Large intestine (tissue), 3 donors: Measurements from ENCODE around the gene CX3CR1. TPM values are rescaled to one million over a fixed set of nuclear protein-coding genes. Genes with fewer than 3 reads are reported as not detected.

Experiments used
- DNase-seq, 2 donors: peaks; one replicate each; pipeline versions ENCODE4 v3.0.0 to v3.0.0-alpha.2; 2013
- H3K27ac ChIP-seq: one replicate; pipeline ENCODE4 v1.5.1; 2013; ENCODE audit warnings: low read length
- H3K27me3 ChIP-seq: 2 replicates; pipeline ENCODE4 v1.6.1; 2013; ENCODE audit warnings: low read length; ENCODE audit not compliant: control insufficient read depth, insufficient read depth
- H3K36me3 ChIP-seq: 2 replicates; pipeline ENCODE4 v1.6.1; 2013; ENCODE audit warnings: low read length; ENCODE audit not compliant: control insufficient read depth, insufficient read depth
- H3K4me1 ChIP-seq: one replicate; pipeline ENCODE4 v1.6.1; 2013; ENCODE audit warnings: low read length; ENCODE audit not compliant: control insufficient read depth, insufficient read depth
- H3K4me3 ChIP-seq: one replicate; pipeline ENCODE4 v1.5.1; 2013; ENCODE audit warnings: low read length
- H3K9me3 ChIP-seq: one replicate; pipeline ENCODE4 v1.6.1; 2013; ENCODE audit warnings: mild to moderate bottlenecking, low read depth, low read length, moderate library complexity; ENCODE audit not compliant: control insufficient read depth
- WGBS: methylation state at CpG from one replicate; pipeline ENCODE4 v1.1.5; 2013; ENCODE audit warnings: low lambda C conversion rate; ENCODE audit not compliant: insufficient coverage; 5-methylcytosine and 5-hydroxymethylcytosine counted together
- polyA plus RNA-seq: library from polyadenylated mRNA; unstranded; fragments of 120-200 nt; gene quantifications from one replicate; pipeline ENCODE4 v1.2.1, GENCODE V29; 2013

CX3CR1 gene
- polyA plus RNA-seq, 1 donor = 2.8 TPM

DNA sequence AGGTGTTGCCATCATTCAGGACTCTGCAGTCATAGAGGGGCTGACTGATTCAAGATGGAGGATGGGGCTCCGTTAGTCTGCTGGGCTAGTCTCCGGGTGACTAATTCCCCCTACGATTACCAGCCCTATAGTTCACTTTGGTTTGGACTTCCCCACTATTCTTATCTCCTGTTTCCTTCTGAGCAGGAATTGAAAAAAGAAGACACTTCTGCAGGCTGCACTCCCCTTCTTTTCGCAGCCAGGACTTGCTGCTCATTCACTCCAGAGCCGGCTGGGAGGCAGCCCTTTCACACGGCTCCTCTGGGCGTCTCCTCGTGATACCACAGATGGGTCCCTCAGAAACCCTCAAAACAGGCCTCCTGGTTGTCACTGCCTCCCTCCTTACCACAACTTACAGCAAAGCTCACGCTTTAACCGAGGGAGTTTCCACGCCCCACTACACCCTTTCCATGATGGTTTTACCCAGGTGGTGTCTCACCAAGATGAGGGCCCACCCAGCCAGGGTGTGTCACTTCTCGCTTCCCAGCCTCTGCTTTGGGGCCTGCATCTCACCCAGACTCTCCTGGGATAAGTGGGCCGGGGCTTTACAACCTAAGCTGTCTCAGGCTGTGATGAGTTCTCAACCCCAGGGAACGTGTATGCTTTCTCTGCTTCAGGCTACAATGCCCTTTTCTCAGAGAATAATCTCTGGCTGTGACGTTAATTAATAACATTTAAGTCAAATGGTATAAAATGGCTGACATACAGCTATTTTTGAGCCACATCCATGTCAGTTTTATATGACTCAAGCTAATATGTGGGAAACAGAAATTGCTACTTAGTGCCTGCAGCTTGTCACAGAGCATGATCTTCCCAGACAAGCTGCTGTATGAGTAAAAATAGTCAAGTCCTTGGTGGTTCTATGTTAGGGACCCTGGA is 11.9 kb downstream of the CX3CR1 start:
- no CpG with 5 or more reads among the region's 15 CpGs for WGBS
- Histone ChIP-seq H3K27me3 (peaks cover 9% of the 10 kb centered on the region), H3K4me3 (no peak overlapping the region), H3K36me3 (no peaks in the 10 kb centered on the region), H3K9me3 (no peaks in the 10 kb centered on the region), H3K27ac (no peak overlapping the region), H3K4me1 (no peaks in the 10 kb centered on the region)
- no peak for DNase-seq

DNA sequence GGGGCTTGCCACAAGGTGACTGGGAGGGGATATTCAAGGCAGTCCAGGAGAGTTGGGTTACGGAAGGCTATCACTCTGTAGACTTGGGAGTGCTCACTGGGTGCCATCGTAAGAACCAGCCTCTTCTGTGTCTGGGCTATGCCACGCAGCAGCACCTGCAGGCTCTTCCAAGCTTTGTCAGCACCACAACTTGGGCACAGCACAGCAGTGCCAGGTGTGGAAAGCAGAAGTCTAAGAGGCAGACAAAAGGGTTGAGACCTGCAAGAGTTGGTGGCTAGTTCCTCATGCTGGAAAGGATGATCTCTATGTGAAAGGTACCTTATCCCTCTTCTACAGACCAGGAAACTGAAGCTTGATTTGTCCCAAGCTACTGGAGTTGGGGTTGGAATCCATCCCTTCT is 15.8 kb downstream of the CX3CR1 start:
- no peak for DNase-seq
- H3K4me1 ChIP-seq = no peaks in the 10 kb centered on the region
- no CpG with 5 or more reads among the region's 3 CpGs for WGBS

DNA sequence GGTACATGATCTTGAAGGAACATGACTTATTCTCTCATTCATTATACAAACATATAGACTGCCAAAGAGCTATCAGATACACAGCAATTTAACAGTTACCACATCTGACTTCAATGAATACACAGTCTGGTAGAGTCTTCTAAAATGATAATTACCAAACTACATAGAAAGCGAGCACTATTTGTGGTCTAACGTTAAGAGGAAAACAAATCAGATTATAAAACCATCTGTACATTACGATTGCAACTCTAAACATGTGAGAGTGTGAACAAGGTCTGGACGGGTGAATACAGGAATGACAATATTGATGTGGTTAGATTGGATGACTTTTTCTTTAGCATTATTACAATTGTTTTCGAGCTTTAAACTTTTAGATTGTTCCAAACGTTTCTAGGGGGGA is 16.3 kb downstream of the CX3CR1 start:
- DNase-seq = no peak
- no peak overlapping the region for H3K27ac ChIP-seq
- 93% methylated on average over 2 of the region's 6 CpGs for WGBS

More for the DNA sequence above, 15.8 kb downstream of the CX3CR1 start:
- H3K4me3 ChIP-seq = no peak overlapping the region
- no peak overlapping the region for H3K27ac ChIP-seq
- H3K9me3 ChIP-seq = no peaks in the 10 kb centered on the region
- peaks cover 29% of the 10 kb centered on the region for H3K27me3 ChIP-seq
- H3K36me3 ChIP-seq = no peaks in the 10 kb centered on the region

GRCh38 chr3:39262846-39263245 is 17.0 kb downstream of the CX3CR1 start:
- 66% methylated on average over 3 of the region's 8 CpGs for WGBS
- Histone ChIP-seq H3K27ac (no peak overlapping the region), H3K4me3 (no peak overlapping the region), H3K27me3 (peaks cover 34% of the 10 kb centered on the region), H3K36me3 (no peaks in the 10 kb centered on the region), H3K4me1 (no peaks in the 10 kb centered on the region), H3K9me3 (no peaks in the 10 kb centered on the region)
- DNase-seq = no peak

More for the DNA sequence above, 16.3 kb downstream of the CX3CR1 start:
- H3K9me3 ChIP-seq = no peaks in the 10 kb centered on the region
- no peaks in the 10 kb centered on the region for H3K36me3 ChIP-seq
- no peak overlapping the region for H3K4me3 ChIP-seq
- peaks cover 31% of the 10 kb centered on the region for H3K27me3 ChIP-seq
- H3K4me1 ChIP-seq = no peaks in the 10 kb centered on the region

DNA sequence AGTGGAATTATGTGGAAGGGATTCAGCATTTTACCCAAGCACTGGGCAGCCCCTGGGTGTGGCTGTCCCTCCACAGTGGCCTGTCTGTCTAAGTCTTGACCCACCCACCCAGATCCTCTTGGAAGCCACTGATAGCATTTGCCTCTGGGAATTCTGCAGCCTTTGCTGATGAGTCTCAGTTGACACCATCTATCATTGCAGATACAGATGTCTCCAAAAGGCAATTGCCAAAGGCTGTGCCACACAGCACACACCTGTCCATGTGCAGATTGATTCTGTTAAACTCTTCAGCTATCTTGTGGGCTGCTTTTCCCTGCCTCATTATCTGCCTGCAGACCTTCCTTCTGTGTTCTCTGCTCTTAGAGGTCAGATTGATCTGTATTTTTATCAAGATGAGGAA is 18.1 kb downstream of the CX3CR1 start:
- H3K4me3 ChIP-seq = no peak overlapping the region

DNA sequence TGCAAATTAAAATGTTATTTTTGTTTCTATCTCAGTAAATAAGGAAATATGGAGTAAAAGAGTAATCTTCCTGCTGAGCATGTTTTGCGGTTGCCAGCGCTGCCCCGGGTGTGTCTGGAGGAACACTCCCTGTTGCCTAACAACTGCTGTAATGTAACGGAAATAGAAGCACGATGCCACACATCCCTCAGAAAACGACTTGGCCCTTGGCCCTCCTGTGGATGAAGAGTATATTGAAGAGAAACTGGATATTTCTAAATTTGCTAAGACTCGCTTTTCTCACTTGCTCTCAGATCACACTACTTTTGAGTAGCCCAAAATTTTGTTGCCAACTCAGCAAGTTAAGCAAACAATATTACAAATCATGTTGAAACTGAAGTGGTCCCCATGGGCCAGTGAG is 18.9 kb downstream of the CX3CR1 start:
- Histone ChIP-seq H3K4me3 (no peak overlapping the region), H3K4me1 (no peaks in the 10 kb centered on the region), H3K27me3 (peaks cover 34% of the 10 kb centered on the region), H3K27ac (no peak overlapping the region), H3K36me3 (no peaks in the 10 kb centered on the region), H3K9me3 (no peaks in the 10 kb centered on the region)
- WGBS = 83% methylated on average over 1 of the region's 7 CpGs
- peak; percentile 32 to 35 for DNase-seq

More for the DNA sequence above, 18.1 kb downstream of the CX3CR1 start:
- Histone ChIP-seq H3K36me3 (no peaks in the 10 kb centered on the region), H3K27me3 (peaks cover 34% of the 10 kb centered on the region), H3K9me3 (no peaks in the 10 kb centered on the region), H3K4me1 (no peaks in the 10 kb centered on the region), H3K27ac (no peak overlapping the region)
- DNase-seq = no peak

- DNase-seq = no peak
- 45% methylated on average over 1 of the region's 2 CpGs for WGBS
These were observed 19.5 kb downstream of the CX3CR1 start for GRCh38 chr3:39260318-39260717.

GRCh38 chr3:39255503-39256325 is 24.1 kb downstream of the CX3CR1 start:
- no peak for DNase-seq
- Histone ChIP-seq H3K4me1 (no peaks in the 10 kb centered on the region), H3K9me3 (no peaks in the 10 kb centered on the region), H3K27ac (no peak overlapping the region), H3K4me3 (no peak overlapping the region), H3K36me3 (no peaks in the 10 kb centered on the region), H3K27me3 (peaks cover 14% of the 10 kb centered on the region)
- no CpG with 5 or more reads among the region's 5 CpGs for WGBS

More at GRCh38 chr3:39260318-39260717, 19.5 kb downstream of the CX3CR1 start:
- Histone ChIP-seq H3K36me3 (no peaks in the 10 kb centered on the region), H3K27me3 (peaks cover 31% of the 10 kb centered on the region), H3K4me1 (no peaks in the 10 kb centered on the region), H3K4me3 (no peak overlapping the region), H3K27ac (no peak overlapping the region), H3K9me3 (no peaks in the 10 kb centered on the region)

GRCh38 chr3:39254806-39255449 is 24.9 kb downstream of the CX3CR1 start:
- WGBS = 33% methylated on average over 1 of the region's 2 CpGs
- Histone ChIP-seq H3K27ac (no peak overlapping the region), H3K36me3 (no peaks in the 10 kb centered on the region), H3K4me3 (no peak overlapping the region), H3K9me3 (no peaks in the 10 kb centered on the region), H3K27me3 (peaks cover 12% of the 10 kb centered on the region), H3K4me1 (no peaks in the 10 kb centered on the region)
- DNase-seq = no peak

- H3K4me1 ChIP-seq = no peaks in the 10 kb centered on the region
- WGBS = no CpG with 5 or more reads among the region's 5 CpGs
- H3K27me3 ChIP-seq = peaks cover 6% of the 10 kb centered on the region
- H3K9me3 ChIP-seq = no peaks in the 10 kb centered on the region
- no peak for DNase-seq
- H3K27ac ChIP-seq = no peak overlapping the region
- no peak overlapping the region for H3K4me3 ChIP-seq
- no peaks in the 10 kb centered on the region for H3K36me3 ChIP-seq
These were observed 28.3 kb downstream of the CX3CR1 start for GRCh38 chr3:39251576-39251975.
